Calu3 (cell line): ENCODE results near the gene OR2T27. TPM values are rescaled to one million over a fixed set of nuclear protein-coding genes. Genes with fewer than 3 reads are reported as not detected.

ENCODE experiments used
- BruUV-seq: library from RNA; stranded (reverse); fragments of 400-500 nt; replicated peaks from 2 replicates; lab custom pipeline; 2021; lab: Mats Ljungman, UMichigan
- CTCF ChIA-PET: fragments of 300-600 bp; sonication (Branson Sonifier 250); formaldehyde crosslinking; loops from one replicate; lab custom pipeline; 2022; ENCODE audit warnings: antibody characterized with exemption; lab: Charles Lee
- DNase-seq: peaks from one replicate; pipeline ENCODE4 v3.0.0; 2022
- H3K27ac Mint-ChIP-seq: one replicate; pipeline ENCODE4 v1.8.0; 2022; ENCODE audit warnings: mixed read lengths; ENCODE audit not compliant: unreplicated experiment
- H3K27me3 Mint-ChIP-seq: one replicate; pipeline ENCODE4 v1.8.0; 2022; ENCODE audit warnings: mixed read lengths; ENCODE audit not compliant: unreplicated experiment
- H3K36me3 Mint-ChIP-seq: one replicate; pipeline ENCODE4 v1.8.0; 2022; ENCODE audit warnings: mild to moderate bottlenecking, moderate library complexity, mixed read lengths; ENCODE audit not compliant: insufficient read depth, unreplicated experiment
- H3K4me1 Mint-ChIP-seq: one replicate; pipeline ENCODE4 v1.8.0; 2022; ENCODE audit warnings: mild to moderate bottlenecking, low read depth, mixed read lengths; ENCODE audit not compliant: unreplicated experiment
- H3K4me3 Mint-ChIP-seq: one replicate; pipeline ENCODE4 v1.8.0; 2022; ENCODE audit warnings: mild to moderate bottlenecking, low read depth, moderate library complexity, mixed read lengths; ENCODE audit not compliant: unreplicated experiment
- H3K9me3 Mint-ChIP-seq: one replicate; pipeline ENCODE4 v1.8.0; 2022; ENCODE audit warnings: low read depth, mixed read lengths; ENCODE audit not compliant: unreplicated experiment
- CTCF ChIP-seq: fragments of 200-600 bp; IDR thresholded peaks from one replicate; pipeline ENCODE4 v1.8.0; 2022; ENCODE audit warnings: antibody characterized with exemption; ENCODE audit not compliant: unreplicated experiment
- intact Hi-C: fragments of 100-400 bp; cut with micrococcal nuclease; formaldehyde crosslinking; loops from one replicate; pipeline ENCODE4 v1.10.0; 2022; ENCODE audit not compliant: unreplicated experiment
- total RNA-seq: library from RNA; stranded (reverse); gene quantifications from 2 replicates; pipeline ENCODE4 v1.2.3, GENCODE V29; 2022

Gene OR2T27
- total RNA-seq, 1 experiment from 2014 or later, result not detected

DNA sequence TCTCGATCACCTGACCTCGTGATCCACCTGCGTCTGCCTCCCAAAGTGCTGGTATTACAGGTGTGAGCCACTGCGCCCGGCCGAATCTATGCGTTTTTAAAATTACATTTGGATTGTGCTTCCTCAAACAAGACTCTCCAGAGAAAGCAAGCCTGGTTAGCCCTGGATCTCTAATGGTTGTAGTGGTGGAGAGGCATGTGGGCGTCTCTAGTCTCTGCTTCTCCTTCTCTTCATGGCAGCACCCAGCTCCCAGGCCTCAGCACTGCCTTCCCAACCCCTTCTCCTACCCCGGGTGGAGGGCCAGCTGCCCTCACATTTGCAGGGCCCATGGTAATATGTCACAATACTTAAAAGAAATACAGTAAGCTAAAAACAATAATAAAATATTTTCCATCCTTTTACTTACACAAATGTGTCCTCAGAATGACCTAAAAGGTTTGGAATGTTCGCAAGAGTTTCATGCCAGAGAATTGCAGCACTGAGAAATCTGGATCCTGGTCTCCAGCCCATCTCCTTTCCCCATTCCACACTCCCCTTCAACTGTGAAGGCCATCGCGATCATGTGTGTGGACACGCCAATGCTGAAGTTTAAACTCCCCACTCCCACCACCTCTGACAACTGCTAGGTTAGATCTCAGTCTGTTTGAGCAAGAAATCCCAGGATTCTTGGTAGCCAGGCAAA, 40.3 kb upstream of the OR2T27 start:
- Mint-ChIP-seq H3K4me3 (no peak overlapping the region), H3K27ac (no peak overlapping the region), H3K9me3 (peaks cover 11% of the 10 kb centered on the region), H3K27me3 (no peaks in the 10 kb centered on the region), H3K4me1 (no peaks in the 10 kb centered on the region), H3K36me3 (no peaks in the 10 kb centered on the region)
- DNase-seq, result no peak
- BruUV-seq, result no TSS peak
- no peak for TF ChIP-seq CTCF
- intact Hi-C loops, result loop anchor here (2.0 kb wide), 1 partner anchor 111 kb away; no protein-coding TSS in a partner anchor
- CTCF ChIA-PET, result no interaction called here

DNA sequence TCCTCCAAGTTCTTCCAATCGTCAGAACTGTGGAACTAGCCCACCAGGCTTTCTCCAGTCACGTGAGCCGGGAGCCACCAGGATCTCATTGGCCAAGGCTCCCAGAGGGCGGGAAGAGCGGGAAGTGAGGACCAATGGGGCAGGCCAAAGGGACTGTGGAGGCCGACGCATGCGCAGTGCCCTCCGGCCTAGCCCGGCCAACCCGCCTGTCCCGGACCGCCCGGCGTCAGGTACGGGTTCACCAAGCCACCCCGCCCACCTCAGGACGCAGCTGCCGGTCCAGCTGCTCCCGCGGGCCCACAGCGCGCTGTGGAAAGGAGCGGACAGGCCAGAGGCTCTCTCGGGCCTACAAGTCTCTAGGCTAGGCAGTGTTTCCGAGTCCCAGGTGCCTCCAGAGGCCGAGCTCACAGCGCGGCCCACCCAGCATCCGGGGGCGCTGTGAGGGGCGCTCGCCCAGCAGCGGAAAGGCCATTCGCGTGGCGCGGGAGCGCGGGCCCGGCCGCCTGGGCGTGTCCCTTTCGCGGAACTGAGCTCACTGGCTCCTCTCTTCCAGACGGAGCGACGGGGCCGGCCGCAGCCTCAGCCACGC, 36.3 kb upstream of the OR2T27 start:
- Mint-ChIP-seq H3K27me3 (no peaks in the 10 kb centered on the region), H3K9me3 (peaks cover 10% of the 10 kb centered on the region), H3K36me3 (no peaks in the 10 kb centered on the region), H3K4me3 (no peak overlapping the region), H3K27ac (no peak overlapping the region), H3K4me1 (no peaks in the 10 kb centered on the region)
- no TSS peak for BruUV-seq
- no peak for TF ChIP-seq CTCF
- CTCF ChIA-PET, result no interaction called here
- DNase-seq, result no peak
- intact Hi-C loops, result no loop called here

GRCh38 chr1:248688527-248689298, 33.4 kb upstream of the OR2T27 start:
- Mint-ChIP-seq H3K9me3 (peaks cover 9% of the 10 kb centered on the region), H3K27ac (no peak overlapping the region), H3K4me1 (no peaks in the 10 kb centered on the region), H3K36me3 (no peaks in the 10 kb centered on the region), H3K4me3 (no peak overlapping the region), H3K27me3 (no peaks in the 10 kb centered on the region)
- DNase-seq, result no peak
- intact Hi-C loops, result loop anchor here (5.0 kb wide), 1 partner anchor 446 kb away; no protein-coding TSS in a partner anchor
- TF ChIP-seq CTCF, result no peak
- no TSS peak for BruUV-seq
- CTCF ChIA-PET, result no interaction called here

GRCh38 chr1:248686815-248687214, 31.5 kb upstream of the OR2T27 start:
- Mint-ChIP-seq H3K27ac (no peak overlapping the region), H3K4me1 (no peaks in the 10 kb centered on the region), H3K27me3 (no peaks in the 10 kb centered on the region), H3K4me3 (no peak overlapping the region), H3K9me3 (peaks cover 6% of the 10 kb centered on the region), H3K36me3 (no peaks in the 10 kb centered on the region)
- DNase-seq, result peak; percentile 22
- intact Hi-C loops, result loop anchor here (1.0 to 5.0 kb wide), 2 partner anchors 65 to 445 kb away; no protein-coding TSS in a partner anchor
- TF ChIP-seq CTCF, result no peak
- no TSS peak for BruUV-seq
- CTCF ChIA-PET, result no interaction called here
